ENCODE results near the gene ATP9B.

The ATP9B gene

GRCh38 chr18:79345981-79346380 is 276.8 kb downstream of the ATP9B start:
- TF ChIP-seq CTCF (conservative IDR thresholded peaks at IDR 0.05; ENCODE audit: low read depth): no peak
- H3K27ac ChIP-seq: no peak overlapping the region
- POLR2A ChIA-PET (ENCODE audit: low non-redundant PET): no interaction called here
- CTCF ChIA-PET: interaction anchor here (0.6 kb wide), 1 partner anchor 66 kb away, joined by 3 read pairs; no protein-coding TSS in a partner anchor
- no peak for DNase-seq (ENCODE audit: low spot score)

GRCh38 chr18:79348066-79348465 is 278.9 kb downstream of the ATP9B start:
- ChIA-PET CTCF (no interaction called here), POLR2A (ENCODE audit: low non-redundant PET) (no interaction called here)
- no peak for DNase-seq (ENCODE audit: low spot score)
- H3K27ac ChIP-seq: peak overlapping the region; percentile 19
- TF ChIP-seq CTCF (conservative IDR thresholded peaks at IDR 0.05; ENCODE audit: low read depth): no peak

- DNase-seq (ENCODE audit: low spot score): no peak
- H3K27ac ChIP-seq: no peak overlapping the region
- CTCF ChIA-PET: interaction anchor here (0.7 kb wide), 1 partner anchor 203 kb away, joined by 3 read pairs; no protein-coding TSS in a partner anchor
- POLR2A ChIA-PET (ENCODE audit: low non-redundant PET): no interaction called here
- TF ChIP-seq CTCF (conservative IDR thresholded peaks at IDR 0.05; ENCODE audit: low read depth): no peak
Observed at GRCh38 chr18:79352432-79352831, 283.2 kb downstream of the ATP9B start.

- DNase-seq (ENCODE audit: low spot score): no peak
- no peak for TF ChIP-seq CTCF (conservative IDR thresholded peaks at IDR 0.05; ENCODE audit: low read depth)
- H3K27ac ChIP-seq: no peak overlapping the region
- CTCF ChIA-PET: interaction anchor here (0.7 kb wide), 1 partner anchor 33 kb away, joined by 3 read pairs; no protein-coding TSS in a partner anchor
- POLR2A ChIA-PET (ENCODE audit: low non-redundant PET): no interaction called here
Observed at GRCh38 chr18:79353267-79353666, 284.1 kb downstream of the ATP9B start.

GRCh38 chr18:79354350-79354749 is 285.2 kb downstream of the ATP9B start:
- TF ChIP-seq CTCF (conservative IDR thresholded peaks at IDR 0.05; ENCODE audit: low read depth): no peak
- POLR2A ChIA-PET (ENCODE audit: low non-redundant PET): no interaction called here
- CTCF ChIA-PET: interaction anchor here (0.6 kb wide), 1 partner anchor 1424 kb away, joined by 3 read pairs; no protein-coding TSS in a partner anchor

GRCh38 chr18:79355433-79356335 is 286.5 kb downstream of the ATP9B start:
- no peak for TF ChIP-seq CTCF (conservative IDR thresholded peaks at IDR 0.05; ENCODE audit: low read depth)
- ChIA-PET CTCF (no interaction called here), POLR2A (ENCODE audit: low non-redundant PET) (no interaction called here)
- no peak overlapping the region for H3K27ac ChIP-seq
- DNase-seq (ENCODE audit: low spot score): no peak

More at GRCh38 chr18:79354350-79354749, 285.2 kb downstream of the ATP9B start:
- no peak for DNase-seq (ENCODE audit: low spot score)
- H3K27ac ChIP-seq: no peak overlapping the region

Data from RWPE1 (cell line).